CD4-positive, alpha-beta T cell treated with Interleukin-15 for 1 hour (primary cell): ENCODE data around the gene TRDN.

Source experiments
- DNase-seq: peaks from one replicate; pipeline ENCODE4 v3.0.0-alpha.2; 2020

The TRDN gene, protein sequence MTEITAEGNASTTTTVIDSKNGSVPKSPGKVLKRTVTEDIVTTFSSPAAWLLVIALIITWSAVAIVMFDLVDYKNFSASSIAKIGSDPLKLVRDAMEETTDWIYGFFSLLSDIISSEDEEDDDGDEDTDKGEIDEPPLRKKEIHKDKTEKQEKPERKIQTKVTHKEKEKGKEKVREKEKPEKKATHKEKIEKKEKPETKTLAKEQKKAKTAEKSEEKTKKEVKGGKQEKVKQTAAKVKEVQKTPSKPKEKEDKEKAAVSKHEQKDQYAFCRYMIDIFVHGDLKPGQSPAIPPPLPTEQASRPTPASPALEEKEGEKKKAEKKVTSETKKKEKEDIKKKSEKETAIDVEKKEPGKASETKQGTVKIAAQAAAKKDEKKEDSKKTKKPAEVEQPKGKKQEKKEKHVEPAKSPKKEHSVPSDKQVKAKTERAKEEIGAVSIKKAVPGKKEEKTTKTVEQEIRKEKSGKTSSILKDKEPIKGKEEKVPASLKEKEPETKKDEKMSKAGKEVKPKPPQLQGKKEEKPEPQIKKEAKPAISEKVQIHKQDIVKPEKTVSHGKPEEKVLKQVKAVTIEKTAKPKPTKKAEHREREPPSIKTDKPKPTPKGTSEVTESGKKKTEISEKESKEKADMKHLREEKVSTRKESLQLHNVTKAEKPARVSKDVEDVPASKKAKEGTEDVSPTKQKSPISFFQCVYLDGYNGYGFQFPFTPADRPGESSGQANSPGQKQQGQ

GRCh38 chr6:123636782-123637181, at the start of gene TRDN:
TRDN (minus strand) TSS chr6:123636950; CDS start chr6:123636775, 175 bp downstream.
- no peak for DNase-seq

DNA sequence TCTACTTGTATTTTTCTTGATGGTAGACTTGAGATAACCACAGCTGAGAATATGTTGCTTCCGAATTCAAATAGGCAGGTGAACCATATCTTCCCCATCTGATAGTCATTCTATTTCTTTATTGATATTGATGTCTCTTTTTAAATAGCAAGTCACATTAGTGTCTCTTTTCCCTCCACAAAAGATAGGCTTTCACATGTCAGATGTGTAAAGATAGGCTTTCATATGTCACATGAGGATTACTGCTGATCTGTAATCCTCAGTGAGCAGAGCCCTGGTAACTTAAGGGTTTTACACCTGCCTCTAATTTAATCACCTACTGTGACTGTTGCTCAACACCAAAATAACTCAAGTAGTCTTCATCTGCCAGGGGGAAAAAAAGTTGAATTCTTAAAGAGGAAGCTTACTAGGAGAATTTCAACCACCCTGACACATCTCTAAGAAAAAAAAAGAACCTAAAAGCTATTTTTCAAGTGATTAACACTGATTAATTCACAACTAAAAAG, 45.3 kb upstream of the TRDN start:
- no peak for DNase-seq

DNA sequence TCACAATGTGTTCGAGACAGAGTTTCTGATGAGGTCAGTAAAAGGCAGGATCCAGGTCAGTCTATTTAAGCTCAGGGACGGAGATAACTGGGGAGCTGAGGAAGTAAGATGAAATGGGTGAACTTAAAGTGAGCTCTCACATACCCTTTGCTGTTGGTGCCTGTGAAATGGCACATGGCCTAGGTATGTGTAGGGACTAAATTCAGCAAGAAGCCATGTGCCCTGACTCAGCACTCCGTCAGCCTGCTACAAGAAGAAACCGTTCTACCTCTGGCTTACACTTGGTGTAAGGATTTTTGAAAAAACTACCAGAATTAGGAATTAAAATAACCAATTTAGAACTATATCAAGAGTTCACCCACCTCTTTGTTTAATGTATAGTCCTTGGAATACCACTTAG, 41.1 kb upstream of the TRDN start:
- no peak for DNase-seq

GRCh38 chr6:123676793-123677192, 40.0 kb upstream of the TRDN start:
- no peak for DNase-seq

GRCh38 chr6:123668965-123669591, 32.3 kb upstream of the TRDN start:
- DNase-seq, result no peak

DNA sequence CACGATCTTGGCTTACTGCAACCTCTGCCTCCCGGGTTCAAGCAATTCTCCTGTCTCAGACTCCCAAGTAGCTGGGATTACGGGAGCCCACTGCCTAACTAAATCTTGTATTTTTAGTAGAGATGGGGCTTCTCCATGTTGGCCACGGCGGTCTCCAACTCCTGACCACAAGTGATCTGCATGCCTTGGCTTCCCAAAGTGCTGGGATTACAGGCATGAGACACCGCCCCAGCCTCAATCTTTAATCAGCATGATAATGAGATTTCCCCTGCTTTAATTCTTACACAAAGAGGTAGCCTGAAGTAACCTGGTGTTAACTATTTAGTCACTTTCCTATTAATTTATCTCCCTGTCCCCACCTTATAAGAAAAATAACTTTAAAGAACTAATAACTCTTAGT, 31.3 kb upstream of the TRDN start:
- DNase-seq, result no peak

- no peak for DNase-seq
These were observed 26.7 kb upstream of the TRDN start for GRCh38 chr6:123663436-123663835.

DNA sequence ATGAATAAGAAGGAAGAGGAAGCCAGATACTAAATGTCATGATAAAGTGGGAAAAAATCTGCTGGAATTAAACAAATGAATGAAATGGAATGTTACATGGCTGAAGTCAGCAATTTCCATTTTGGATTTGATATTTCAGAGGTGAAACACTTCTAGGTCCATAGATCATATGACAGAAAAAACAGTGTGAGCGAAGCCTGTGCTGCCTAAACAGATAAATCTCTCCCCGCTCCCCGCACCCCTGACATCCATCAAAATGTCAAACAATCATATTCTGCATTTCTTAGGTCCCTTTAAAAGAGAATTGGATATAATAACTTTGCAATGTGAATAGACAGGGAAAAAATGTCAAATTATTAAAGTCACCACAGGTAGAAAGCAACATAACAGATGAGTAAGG, 26.0 kb upstream of the TRDN start:
- DNase-seq, result no peak

- no peak for DNase-seq
These were observed 24.5 kb upstream of the TRDN start for GRCh38 chr6:123661105-123661891.

DNA sequence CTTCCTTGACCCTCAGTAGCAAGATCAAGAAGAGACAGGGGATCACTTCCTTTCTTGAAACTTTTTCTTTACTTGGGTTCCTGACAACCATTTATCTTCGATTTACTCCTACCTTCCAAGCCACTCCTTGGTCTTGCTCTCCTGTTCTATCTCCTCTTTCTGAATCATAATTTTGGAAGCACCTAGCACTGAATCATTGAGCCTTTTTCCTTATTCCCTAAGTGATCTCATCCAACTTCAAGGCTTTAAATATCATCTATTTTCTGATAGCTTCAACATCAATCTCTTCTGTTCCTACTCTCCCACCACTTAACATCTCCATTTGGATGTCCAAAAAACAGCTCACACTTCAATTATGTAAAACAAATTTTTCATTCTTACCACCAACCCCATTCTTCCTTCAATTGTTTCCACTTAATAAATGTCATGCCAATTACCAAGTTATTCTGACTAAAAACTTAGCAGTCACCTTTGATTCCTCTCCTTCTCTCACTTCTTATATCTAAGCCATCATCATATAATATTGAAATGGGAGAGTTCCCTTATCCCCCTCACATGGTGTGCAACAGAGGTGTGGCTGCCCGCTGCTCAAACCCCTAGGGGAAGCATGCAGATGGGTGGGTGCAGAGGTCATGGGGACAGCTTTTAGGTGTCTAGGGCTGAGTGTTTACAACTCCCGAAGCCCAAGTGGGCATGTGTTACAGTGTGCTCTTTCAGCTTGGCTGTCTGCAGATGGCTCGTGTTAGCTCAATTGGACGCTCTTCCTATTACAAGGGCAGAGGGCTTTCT, 23.4 kb upstream of the TRDN start:
- no peak for DNase-seq

- DNase-seq, result no peak
These were observed 22.1 kb upstream of the TRDN start for GRCh38 chr6:123658848-123659247.

DNA sequence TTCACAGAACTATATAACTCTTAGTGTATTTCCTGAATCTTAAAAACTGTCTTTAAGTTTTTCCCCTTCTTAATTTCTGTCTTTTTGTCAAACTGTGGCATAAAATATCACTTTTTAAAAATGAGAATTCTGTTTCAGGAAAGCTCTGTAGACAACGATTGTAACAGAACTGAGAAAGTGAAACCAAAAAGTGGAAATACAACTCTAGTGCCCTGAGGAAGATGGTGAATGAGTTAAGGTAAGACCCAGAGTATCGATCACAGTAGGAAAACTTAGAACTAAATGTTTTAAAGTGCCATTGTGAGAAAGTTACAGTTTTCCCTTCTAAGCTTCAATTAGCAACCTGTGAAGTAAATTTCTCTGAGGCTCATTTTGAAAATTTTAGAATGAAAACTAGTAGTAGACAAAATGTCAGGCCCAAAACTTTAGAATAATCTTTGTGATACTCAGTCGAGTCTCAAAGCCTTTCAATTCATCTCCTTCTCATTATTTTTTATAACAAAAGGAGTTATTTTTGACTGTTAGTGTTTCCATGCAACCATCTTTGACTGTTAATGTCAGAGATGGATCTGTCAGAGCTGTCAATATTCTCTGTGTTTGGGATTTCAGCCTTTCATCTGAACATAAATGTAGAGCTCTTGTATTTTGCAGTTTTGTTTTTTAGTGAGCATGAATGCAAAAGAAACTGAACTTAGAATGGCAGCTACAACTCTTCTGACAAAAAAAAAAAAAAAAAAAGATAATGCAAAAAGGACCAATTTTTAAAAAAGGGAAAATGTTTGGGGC, 19.0 kb upstream of the TRDN start:
- DNase-seq, result no peak

DNA sequence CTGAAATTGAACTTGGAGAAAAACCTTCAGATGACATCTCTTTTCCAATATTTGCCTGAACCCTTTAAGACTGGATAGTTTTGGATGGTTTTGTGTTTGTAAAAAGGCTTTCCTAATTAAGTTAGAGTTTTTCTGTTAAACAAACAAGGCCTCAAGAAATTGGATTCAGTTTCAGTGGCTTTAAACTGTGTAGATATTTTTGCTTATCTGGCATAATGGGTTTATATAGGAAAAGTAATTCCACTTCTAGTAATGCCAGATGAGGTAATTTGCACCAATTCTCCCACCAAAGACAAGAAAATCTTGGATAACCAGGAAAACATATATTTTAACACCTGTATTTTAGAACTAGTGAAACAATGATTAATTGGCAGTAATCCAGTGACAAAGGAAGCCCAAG, 12.0 kb upstream of the TRDN start:
- DNase-seq, result no peak

DNA sequence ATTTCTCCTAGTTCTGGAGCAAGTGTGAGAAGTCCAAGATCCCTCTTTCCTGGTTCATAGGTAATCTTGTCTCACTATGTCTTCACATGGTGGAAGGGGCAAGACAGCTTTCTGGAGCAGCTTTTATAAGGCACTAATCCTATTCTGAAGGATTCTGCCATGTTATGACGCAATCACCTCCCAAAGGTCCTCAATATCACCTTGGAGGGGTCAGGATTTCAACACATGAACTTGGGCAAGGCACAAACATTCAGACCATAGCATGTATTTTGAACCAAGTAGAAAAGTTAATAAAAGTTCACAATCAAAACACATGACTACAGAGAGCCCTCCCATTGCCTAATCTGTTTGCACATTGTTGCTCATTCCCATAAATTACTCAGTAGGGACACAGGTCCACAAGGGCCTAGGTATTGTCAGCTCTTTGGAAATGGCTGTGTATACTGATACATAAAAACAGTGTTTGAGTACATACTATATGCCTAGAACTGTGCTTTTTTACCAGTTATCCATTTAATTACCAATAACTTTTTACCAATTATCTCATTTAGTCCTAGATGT, 11.3 kb upstream of the TRDN start:
- DNase-seq, result no peak

- no peak for DNase-seq
These were observed 4.7 kb upstream of the TRDN start for GRCh38 chr6:123641497-123641896.

DNA sequence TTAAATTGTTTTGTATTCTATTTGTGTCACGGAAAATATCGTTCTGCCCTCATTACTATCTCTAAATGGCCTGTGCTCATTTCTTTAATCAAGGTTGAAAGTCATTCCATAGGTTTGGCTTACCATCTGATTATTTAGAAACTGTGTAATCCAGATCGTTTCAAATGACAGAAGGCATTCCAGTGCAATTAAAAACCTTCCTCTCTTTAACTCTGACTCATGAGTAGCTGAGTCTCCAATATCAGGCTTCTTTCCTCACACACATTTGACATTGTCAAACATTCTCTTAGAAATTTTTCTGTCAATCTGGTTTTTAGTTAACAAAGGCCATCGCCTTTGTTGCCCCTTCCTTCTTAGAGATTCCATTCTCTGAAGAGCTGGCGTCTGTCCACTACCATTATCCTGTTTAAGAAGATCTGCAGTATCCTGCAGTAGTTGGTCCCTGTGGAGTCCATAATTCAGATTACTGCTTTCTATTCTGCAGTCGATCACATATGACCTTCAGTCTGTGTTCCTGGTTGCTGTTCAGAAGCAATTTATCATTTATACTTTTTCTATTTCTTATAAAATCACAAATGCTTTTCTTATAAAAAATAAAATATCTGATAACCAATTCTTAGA, 3.9 kb upstream of the TRDN start:
- DNase-seq, result no peak

DNA sequence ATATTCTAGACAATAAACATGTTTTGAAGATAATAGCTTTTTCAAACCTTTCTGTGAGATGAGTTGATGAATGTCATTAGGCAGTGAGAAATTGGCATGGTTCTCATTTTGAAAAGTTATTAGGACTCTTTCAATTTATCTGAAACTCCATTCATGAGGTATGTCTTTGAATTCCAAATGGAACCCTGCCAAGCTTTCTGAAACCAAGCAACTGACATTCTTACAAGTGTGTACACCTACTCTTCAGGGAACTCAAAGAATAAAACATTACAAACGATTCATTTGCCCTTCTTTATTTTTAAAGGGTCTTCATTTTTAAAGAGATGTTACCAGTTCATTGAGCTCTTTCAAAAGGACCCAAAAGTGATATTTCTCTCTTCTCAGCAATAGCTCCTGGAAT, 2.1 kb upstream of the TRDN start:
- no peak for DNase-seq

- DNase-seq, result no peak
These were observed 468 bp downstream of the TRDN start for GRCh38 chr6:123636282-123636681.

GRCh38 chr6:123635567-123635966, 1.2 kb downstream of the TRDN start:
- DNase-seq, result no peak

DNA sequence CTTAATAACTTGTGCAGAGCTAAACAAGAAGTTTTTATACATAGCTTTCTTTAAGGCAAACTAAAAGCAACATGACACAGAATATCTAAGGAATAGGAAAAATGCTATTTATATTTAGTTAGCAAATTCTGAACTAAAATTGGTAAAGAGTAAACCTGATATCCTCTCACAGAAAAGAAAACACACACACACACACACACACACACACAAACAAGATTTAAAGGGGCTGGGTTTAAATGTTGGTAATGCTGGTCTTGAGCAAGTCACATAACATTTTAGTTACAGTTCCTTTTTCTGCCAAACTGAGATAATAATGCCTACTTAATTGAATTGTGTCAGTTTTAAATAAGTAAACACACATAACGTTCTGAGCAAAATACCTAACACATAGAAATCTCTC, 1.6 kb downstream of the TRDN start:
- no peak for DNase-seq
